Activated naive CD4-positive, alpha-beta T cell treated with anti-CD3 and anti-CD28 coated beads, Interleukin-2, amount 50 U/mL, for 24 hours (primary cell): ENCODE measurements around the gene CD74.
A peak's percentile ranks its signal among the peaks of the same experiment; 100 is the strongest.

Source experiments
- H3K27ac Mint-ChIP-seq: one replicate; pipeline ENCODE4 v1.8.0; 2021; ENCODE audit warnings: mild to moderate bottlenecking, mixed read lengths
- H3K27me3 Mint-ChIP-seq: one replicate; pipeline ENCODE4 v1.8.0; 2021; ENCODE audit warnings: mixed read lengths
- H3K36me3 Mint-ChIP-seq: one replicate; pipeline ENCODE4 v1.8.0; 2021; ENCODE audit warnings: mixed read lengths
- H3K4me1 Mint-ChIP-seq: one replicate; pipeline ENCODE4 v1.8.0; 2021; ENCODE audit warnings: mixed read lengths
- H3K4me3 Mint-ChIP-seq: one replicate; pipeline ENCODE4 v1.8.0; 2021; ENCODE audit warnings: mild to moderate bottlenecking, mixed read lengths
- H3K9me3 Mint-ChIP-seq: one replicate; pipeline ENCODE4 v1.8.0; 2021; ENCODE audit warnings: mixed read lengths

The CD74 gene

GRCh38 chr5:150396267-150396666 lies 16.4 kb downstream of the CD74 start:
- Mint-ChIP-seq H3K9me3 (no peaks in the 10 kb centered on the region), H3K4me3 (no peak overlapping the region), H3K27me3 (no peaks in the 10 kb centered on the region), H3K36me3 (peaks cover 15% of the 10 kb centered on the region), H3K27ac (peak overlapping the region; percentile 71), H3K4me1 (no peaks in the 10 kb centered on the region)

- Mint-ChIP-seq H3K4me3 (no peak overlapping the region), H3K27ac (no peak overlapping the region), H3K27me3 (no peaks in the 10 kb centered on the region), H3K4me1 (no peaks in the 10 kb centered on the region), H3K36me3 (peaks cover 12% of the 10 kb centered on the region), H3K9me3 (no peaks in the 10 kb centered on the region)
These were observed 17.1 kb downstream of the CD74 start for GRCh38 chr5:150395688-150395975.

- Mint-ChIP-seq H3K27ac (no peak overlapping the region), H3K36me3 (peaks cover 10% of the 10 kb centered on the region), H3K4me3 (no peak overlapping the region), H3K4me1 (no peaks in the 10 kb centered on the region), H3K27me3 (no peaks in the 10 kb centered on the region), H3K9me3 (no peaks in the 10 kb centered on the region)
These were observed 17.6 kb downstream of the CD74 start for GRCh38 chr5:150394912-150395687.

GRCh38 chr5:150394131-150394530 lies 18.6 kb downstream of the CD74 start:
- H3K27me3 Mint-ChIP-seq = no peaks in the 10 kb centered on the region
- H3K27ac Mint-ChIP-seq = no peak overlapping the region

GRCh38 chr5:150393096-150393645 lies 19.5 kb downstream of the CD74 start:
- H3K4me1 Mint-ChIP-seq = no peaks in the 10 kb centered on the region
- peaks cover 6% of the 10 kb centered on the region for H3K36me3 Mint-ChIP-seq
- H3K9me3 Mint-ChIP-seq = no peaks in the 10 kb centered on the region
- H3K27me3 Mint-ChIP-seq = no peaks in the 10 kb centered on the region
- H3K27ac Mint-ChIP-seq = no peak overlapping the region
- H3K4me3 Mint-ChIP-seq = no peak overlapping the region

More at GRCh38 chr5:150394131-150394530, 18.6 kb downstream of the CD74 start:
- no peaks in the 10 kb centered on the region for H3K9me3 Mint-ChIP-seq
- peaks cover 6% of the 10 kb centered on the region for H3K36me3 Mint-ChIP-seq
- no peak overlapping the region for H3K4me3 Mint-ChIP-seq
- no peaks in the 10 kb centered on the region for H3K4me1 Mint-ChIP-seq

- Mint-ChIP-seq H3K4me1 (no peaks in the 10 kb centered on the region), H3K27me3 (no peaks in the 10 kb centered on the region), H3K27ac (no peak overlapping the region), H3K36me3 (peaks cover 6% of the 10 kb centered on the region), H3K9me3 (no peaks in the 10 kb centered on the region), H3K4me3 (no peak overlapping the region)
These were observed 20.0 kb downstream of the CD74 start for GRCh38 chr5:150392680-150393079.

- H3K9me3 Mint-ChIP-seq = no peaks in the 10 kb centered on the region
- H3K27ac Mint-ChIP-seq = no peak overlapping the region
- no peaks in the 10 kb centered on the region for H3K27me3 Mint-ChIP-seq
- H3K36me3 Mint-ChIP-seq = peaks cover 3% of the 10 kb centered on the region
- no peaks in the 10 kb centered on the region for H3K4me1 Mint-ChIP-seq
- no peak overlapping the region for H3K4me3 Mint-ChIP-seq
These were observed 20.7 kb downstream of the CD74 start for GRCh38 chr5:150391986-150392385.

- Mint-ChIP-seq H3K9me3 (no peaks in the 10 kb centered on the region), H3K27ac (no peak overlapping the region), H3K36me3 (peaks cover 2% of the 10 kb centered on the region), H3K27me3 (no peaks in the 10 kb centered on the region), H3K4me1 (no peaks in the 10 kb centered on the region), H3K4me3 (no peak overlapping the region)
These were observed 21.5 kb downstream of the CD74 start for GRCh38 chr5:150391064-150391834.

GRCh38 chr5:150389531-150390266 lies 23.0 kb downstream of the CD74 start:
- Mint-ChIP-seq H3K9me3 (no peaks in the 10 kb centered on the region), H3K27ac (no peak overlapping the region), H3K36me3 (peaks cover 2% of the 10 kb centered on the region), H3K4me1 (no peaks in the 10 kb centered on the region), H3K27me3 (no peaks in the 10 kb centered on the region), H3K4me3 (no peak overlapping the region)

- Mint-ChIP-seq H3K4me3 (no peak overlapping the region), H3K27me3 (no peaks in the 10 kb centered on the region), H3K9me3 (no peaks in the 10 kb centered on the region), H3K4me1 (no peaks in the 10 kb centered on the region), H3K27ac (no peak overlapping the region), H3K36me3 (peaks cover under 1% of the 10 kb centered on the region)
These were observed 26.5 kb downstream of the CD74 start for GRCh38 chr5:150386024-150386855.

- no peak overlapping the region for H3K4me3 Mint-ChIP-seq
- H3K36me3 Mint-ChIP-seq = peaks cover 6% of the 10 kb centered on the region
- no peaks in the 10 kb centered on the region for H3K27me3 Mint-ChIP-seq
- no peak overlapping the region for H3K27ac Mint-ChIP-seq
- H3K4me1 Mint-ChIP-seq = no peaks in the 10 kb centered on the region
- no peaks in the 10 kb centered on the region for H3K9me3 Mint-ChIP-seq
These were observed 28.0 kb downstream of the CD74 start for GRCh38 chr5:150384701-150385100.

GRCh38 chr5:150377964-150378694 lies 34.6 kb downstream of the CD74 start:
- Mint-ChIP-seq H3K36me3 (peaks cover 23% of the 10 kb centered on the region), H3K4me1 (no peaks in the 10 kb centered on the region), H3K4me3 (no peak overlapping the region), H3K27ac (no peak overlapping the region), H3K9me3 (no peaks in the 10 kb centered on the region), H3K27me3 (no peaks in the 10 kb centered on the region)

GRCh38 chr5:150376799-150377771 lies 35.6 kb downstream of the CD74 start:
- Mint-ChIP-seq H3K9me3 (no peaks in the 10 kb centered on the region), H3K27me3 (no peaks in the 10 kb centered on the region), H3K4me3 (no peak overlapping the region), H3K27ac (no peak overlapping the region), H3K4me1 (no peaks in the 10 kb centered on the region), H3K36me3 (peaks cover 23% of the 10 kb centered on the region)

- no peaks in the 10 kb centered on the region for H3K27me3 Mint-ChIP-seq
- no peaks in the 10 kb centered on the region for H3K9me3 Mint-ChIP-seq
- H3K4me3 Mint-ChIP-seq = no peak overlapping the region
- H3K36me3 Mint-ChIP-seq = peaks cover 21% of the 10 kb centered on the region
- no peak overlapping the region for H3K27ac Mint-ChIP-seq
- no peaks in the 10 kb centered on the region for H3K4me1 Mint-ChIP-seq
These were observed 38.1 kb downstream of the CD74 start for GRCh38 chr5:150374651-150375050.
